Activated CD4-positive, alpha-beta T cell treated with anti-CD3 and anti-CD28 coated beads, Interleukin-2, amount 10 ng/mL, durations not matched to agents 7 days and 5 days (primary cell): Measurements from ENCODE around the gene PRRT2. TPM values are rescaled to one million over a fixed set of nuclear protein-coding genes. Genes with fewer than 3 reads are reported as not detected.

Experiments
- CTCF ChIA-PET: fragments of 350-600 bp; sonication (Branson Sonifier 250); formaldehyde crosslinking; loops from one replicate; lab custom pipeline; 2021; ENCODE audit warnings: antibody characterized with exemption; lab: Charles Lee
- POLR2A ChIA-PET: fragments of 350-600 bp; sonication (Branson Sonifier 250); formaldehyde crosslinking; loops from one replicate; lab custom pipeline; 2021; ENCODE audit warnings: antibody characterized with exemption; lab: Charles Lee
- DNase-seq: peaks from one replicate; pipeline ENCODE4 v3.0.0-alpha.2; 2020
- H3K27ac Mint-ChIP-seq: one replicate; pipeline ENCODE4 v1.8.0; 2021; ENCODE audit warnings: mild to moderate bottlenecking, moderate library complexity, mixed read lengths
- H3K27me3 Mint-ChIP-seq: one replicate; pipeline ENCODE4 v1.8.0; 2021; ENCODE audit warnings: mixed read lengths
- H3K36me3 Mint-ChIP-seq: one replicate; pipeline ENCODE4 v1.8.0; 2021; ENCODE audit warnings: low read depth, mixed read lengths
- H3K4me1 Mint-ChIP-seq: one replicate; pipeline ENCODE4 v1.8.0; 2021; ENCODE audit warnings: mixed read lengths
- H3K4me3 Mint-ChIP-seq: one replicate; pipeline ENCODE4 v1.8.0; 2021; ENCODE audit warnings: mild to moderate bottlenecking, moderate library complexity, mixed read lengths
- H3K9me3 Mint-ChIP-seq: one replicate; pipeline ENCODE4 v1.8.0; 2021; ENCODE audit warnings: mixed read lengths
- total RNA-seq, 2 experiments: library from RNA; stranded (reverse); gene quantifications; one replicate each; pipeline ENCODE4 v1.2.3, GENCODE V29; 2021

PRRT2 gene
- total RNA-seq, 2 experiments from 2014 or later: 0.98 to 1.3 TPM

DNA sequence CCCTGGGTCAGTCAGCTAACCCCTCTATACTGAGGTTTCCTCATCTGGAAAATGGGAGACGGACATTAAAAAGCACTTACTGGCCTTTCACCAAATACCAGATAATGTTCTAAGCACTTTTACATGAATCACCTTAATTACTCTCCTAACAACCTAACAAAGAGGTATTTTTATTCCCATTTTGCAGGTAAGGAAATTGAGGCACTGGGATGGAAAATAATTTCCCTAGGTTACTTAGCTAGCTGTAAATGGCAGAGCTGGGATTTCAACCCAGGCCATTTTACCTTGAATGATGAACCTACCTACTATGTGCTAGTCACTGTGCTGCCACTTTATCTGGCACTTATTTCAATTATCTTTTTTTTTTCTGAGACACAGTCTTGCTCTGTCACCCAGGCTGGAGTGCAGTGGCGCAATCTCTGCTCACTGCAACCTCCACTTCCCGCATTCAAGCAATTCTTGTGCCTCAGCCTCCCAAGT lies 17.7 kb upstream of the PRRT2 start:
- Mint-ChIP-seq H3K36me3 (peaks cover 69% of the 10 kb centered on the region), H3K27ac (no peak overlapping the region), H3K27me3 (no peaks in the 10 kb centered on the region), H3K4me1 (peaks cover 46% of the 10 kb centered on the region), H3K9me3 (no peaks in the 10 kb centered on the region), H3K4me3 (no peak overlapping the region)
- no peak for DNase-seq
- CTCF ChIA-PET: interaction anchor here (1.0 to 2.0 kb wide), 4 partner anchors 9 to 21 kb away, joined by 3 to 6 read pairs (median 4); partner anchors contain the start of gene PAGR1
- POLR2A ChIA-PET: interaction anchor here (1.7 kb wide), 1 partner anchor 10 kb away, joined by 7 read pairs; no protein-coding TSS in a partner anchor

DNA sequence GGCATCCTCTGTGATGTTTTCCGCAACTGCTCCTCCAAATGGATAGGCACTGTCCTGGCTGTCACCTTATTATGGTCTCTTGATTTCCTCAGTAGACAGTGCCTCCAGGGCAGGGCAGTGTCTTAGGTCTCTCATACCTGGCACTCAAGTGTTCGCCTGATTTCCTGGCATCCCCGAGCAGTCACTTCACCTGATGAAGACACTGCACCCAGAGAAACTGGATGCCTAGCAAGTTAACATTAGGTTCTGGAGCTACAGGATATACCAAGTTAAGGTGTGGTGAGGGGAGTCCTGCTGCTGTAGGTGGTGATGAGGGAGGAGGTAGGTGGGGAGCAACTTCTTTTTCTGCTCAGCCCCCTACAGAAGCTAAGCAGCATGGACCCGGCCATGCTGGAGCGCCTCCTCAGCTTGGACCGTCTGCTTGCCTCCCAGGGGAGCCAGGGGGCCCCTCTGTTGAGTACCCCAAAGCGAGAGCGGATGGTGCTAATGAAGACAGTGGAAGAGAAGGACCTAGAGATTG lies 9.5 kb upstream of the PRRT2 start:
- no peaks in the 10 kb centered on the region for H3K27me3 Mint-ChIP-seq
- H3K27ac Mint-ChIP-seq: peak overlapping the region; percentile 74
- no peak overlapping the region for H3K4me3 Mint-ChIP-seq
- H3K4me1 Mint-ChIP-seq: peaks cover 24% of the 10 kb centered on the region
- no peaks in the 10 kb centered on the region for H3K9me3 Mint-ChIP-seq
- CTCF ChIA-PET: interaction anchor here (0.6 to 4.4 kb wide), 5 partner anchors 9 to 216 kb away, joined by 3 to 25 read pairs (median 3); partner anchors contain the start of genes KIF22 and PAGR1
- peaks cover 64% of the 10 kb centered on the region for H3K36me3 Mint-ChIP-seq
- DNase-seq: no peak
- POLR2A ChIA-PET: no interaction called here

DNA sequence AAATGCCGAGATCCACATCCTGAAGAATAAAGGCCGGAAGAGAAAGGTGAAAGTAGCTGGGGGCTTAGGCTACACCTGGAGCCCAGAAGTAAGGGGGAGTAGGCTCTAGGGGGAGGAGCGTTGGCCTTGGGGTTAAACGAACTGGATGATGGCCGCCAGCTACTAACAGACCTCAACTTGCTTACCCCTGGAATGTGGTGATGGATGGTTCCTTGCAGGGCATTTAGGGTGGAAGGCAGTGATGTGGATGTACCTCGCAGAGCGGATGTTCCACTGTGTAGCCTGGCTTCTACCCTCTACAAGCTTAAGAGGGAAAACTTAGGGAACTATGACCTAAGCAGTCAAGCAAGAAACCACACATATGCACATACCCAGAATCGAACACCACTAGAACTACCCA lies 8.0 kb upstream of the PRRT2 start:
- Mint-ChIP-seq H3K4me3 (peak overlapping the region; percentile 89), H3K27ac (peak overlapping the region; percentile 99), H3K9me3 (no peaks in the 10 kb centered on the region), H3K27me3 (no peaks in the 10 kb centered on the region), H3K36me3 (peaks cover 65% of the 10 kb centered on the region), H3K4me1 (peaks cover 36% of the 10 kb centered on the region)
- DNase-seq: no peak
- ChIA-PET POLR2A (interaction anchor here (0.6 to 1.9 kb wide), 3 partner anchors 9 to 117 kb away, joined by 3 to 9 read pairs (median 7); partner anchors contain the start of gene KIF22), CTCF (interaction anchor here (0.7 to 2.6 kb wide), 13 partner anchors 9 to 115 kb away, joined by 3 to 25 read pairs (median 3); partner anchors contain the start of genes KIF22 and MVP)

DNA sequence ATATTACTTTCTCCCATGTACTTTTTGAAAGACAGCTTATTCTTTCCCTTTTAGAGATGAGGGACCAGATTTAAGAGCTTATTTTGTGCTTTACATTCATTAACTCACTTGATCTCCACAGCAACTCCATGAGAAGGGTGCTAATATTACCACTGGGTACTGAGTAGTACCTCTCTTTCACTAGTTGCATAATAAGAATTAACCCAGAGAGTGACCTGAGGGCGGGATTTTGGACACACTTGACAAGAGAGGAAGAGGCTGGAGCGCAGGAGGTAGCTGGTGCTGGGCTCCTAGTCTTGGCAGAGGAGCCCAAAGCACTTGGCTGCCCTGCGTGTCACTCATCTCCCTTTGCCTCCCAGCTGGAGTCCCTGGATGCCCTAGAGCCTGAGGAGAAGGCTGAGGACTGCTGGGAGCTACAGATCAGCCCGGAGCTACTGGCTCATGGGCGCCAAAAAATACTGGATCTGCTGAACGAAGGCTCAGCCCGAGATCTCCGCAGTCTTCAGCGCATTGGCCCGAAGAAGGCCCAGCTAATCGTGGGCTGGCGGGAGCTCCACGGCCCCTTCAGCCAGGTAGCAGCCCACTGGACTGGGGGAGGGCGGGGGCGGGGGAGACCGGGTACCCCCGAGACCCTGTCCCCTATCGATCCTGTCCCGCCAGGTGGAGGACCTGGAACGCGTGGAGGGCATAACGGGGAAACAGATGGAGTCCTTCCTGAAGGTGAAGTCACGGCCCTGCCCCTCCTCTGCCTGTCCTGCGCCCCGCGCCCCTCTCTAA lies 7.3 kb upstream of the PRRT2 start:
- Mint-ChIP-seq H3K27ac (peak overlapping the region; percentile 99), H3K4me3 (peak overlapping the region; percentile 89), H3K9me3 (no peaks in the 10 kb centered on the region), H3K4me1 (peaks cover 38% of the 10 kb centered on the region), H3K36me3 (peaks cover 62% of the 10 kb centered on the region), H3K27me3 (no peaks in the 10 kb centered on the region)
- ChIA-PET CTCF (interaction anchor here (0.8 to 2.6 kb wide), 10 partner anchors 9 to 45 kb away, joined by 3 to 25 read pairs (median 4); partner anchors contain the start of genes KIF22 and MVP), POLR2A (interaction anchor here (0.6 to 1.9 kb wide), 3 partner anchors 10 to 117 kb away, joined by 3 to 9 read pairs (median 7); partner anchors contain the start of gene KIF22)
- DNase-seq: no peak

DNA sequence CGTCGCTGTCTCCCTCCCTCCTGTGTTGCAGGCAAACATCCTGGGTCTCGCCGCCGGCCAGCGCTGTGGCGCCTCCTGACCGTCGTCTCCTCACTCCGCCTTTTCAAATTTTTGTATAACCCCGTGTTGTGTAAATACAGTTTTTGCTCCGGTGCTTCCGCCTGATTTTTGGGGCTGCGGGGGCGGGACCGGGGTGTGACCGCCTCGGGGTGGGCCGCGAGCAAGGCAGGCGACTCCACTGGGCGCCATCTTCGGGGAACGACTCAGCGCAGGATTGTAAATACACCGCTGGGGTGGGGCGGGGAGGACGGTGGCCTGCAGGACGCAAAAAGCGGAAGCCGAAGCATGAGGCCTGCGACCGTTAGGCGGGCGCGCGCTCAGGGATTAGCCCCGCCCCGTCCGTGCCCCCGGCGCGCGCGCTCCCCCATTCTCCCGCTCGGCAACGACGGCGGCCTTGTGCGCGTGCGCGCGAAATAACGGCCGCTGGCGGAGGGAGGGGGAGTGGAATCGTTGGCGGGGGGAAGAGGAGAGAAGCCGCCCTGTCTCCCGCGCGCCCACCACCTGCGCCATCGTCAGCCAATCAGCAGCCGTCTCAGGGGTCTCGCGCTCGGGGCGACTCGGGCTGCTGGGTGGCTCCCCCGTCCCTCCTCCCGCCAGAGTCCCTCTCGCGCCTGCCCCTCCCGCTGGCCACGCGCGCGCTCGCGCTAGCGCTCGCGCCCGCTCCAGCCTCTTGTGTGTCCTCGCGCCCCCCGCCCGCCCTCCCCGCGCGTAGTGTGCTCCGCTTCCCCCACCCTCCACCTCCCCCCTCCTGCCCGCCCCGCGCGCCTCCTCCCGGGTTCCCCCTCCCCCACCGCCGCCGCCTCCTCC lies 6.5 kb upstream of the PRRT2 start:
- ChIA-PET CTCF (interaction anchor here (1.5 to 3.6 kb wide), 4 partner anchors 10 to 43 kb away, joined by 5 to 27 read pairs (median 20); partner anchors contain the start of genes KIF22 and PAGR1), POLR2A (interaction anchor here (1.5 to 1.9 kb wide), 2 partner anchors 10 to 15 kb away, joined by 7 to 9 read pairs; partner anchors contain the start of gene KIF22)
- Mint-ChIP-seq H3K27me3 (no peaks in the 10 kb centered on the region), H3K36me3 (peaks cover 64% of the 10 kb centered on the region), H3K27ac (peak overlapping the region; percentile 99), H3K4me1 (peaks cover 46% of the 10 kb centered on the region), H3K9me3 (no peaks in the 10 kb centered on the region), H3K4me3 (peak overlapping the region; percentile 89)
- peak; percentile 98 for DNase-seq

DNA sequence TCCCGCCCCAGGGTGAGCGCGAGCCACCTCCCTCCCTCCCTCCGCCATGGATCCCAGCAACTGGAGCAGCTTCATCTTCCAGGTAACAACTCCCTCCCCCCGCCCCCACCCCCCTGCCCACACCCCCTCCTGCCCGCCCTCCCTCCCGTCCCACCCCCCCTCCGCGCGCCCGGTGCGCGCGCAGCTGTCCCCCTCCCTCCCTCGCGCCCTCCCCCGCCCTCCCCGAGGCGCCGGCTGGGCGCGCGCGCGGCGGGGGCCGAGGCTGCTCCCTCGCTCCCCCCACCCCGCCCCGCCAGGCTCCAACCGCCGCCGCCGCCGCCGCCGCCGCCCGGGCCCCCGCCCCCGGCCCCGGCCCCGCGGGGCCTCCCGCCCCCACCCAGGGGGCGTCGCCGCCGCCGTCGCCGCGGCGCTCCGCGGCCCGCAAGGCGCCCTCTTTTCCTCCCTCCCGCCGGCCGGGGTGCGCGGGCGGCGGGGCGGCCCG lies 5.9 kb upstream of the PRRT2 start, which contains the start of gene MAZ:
Gene MAZ, plus strand, starts transcription at position 431 of the 481 bp plus-strand sequence. CDS start 173 bp downstream, outside the sequence.
- peak within 1 kb of the TSS; percentile 97 for H3K4me3 Mint-ChIP-seq
- H3K4me1 Mint-ChIP-seq: peaks cover 53% of the 10 kb centered on the region
- H3K9me3 Mint-ChIP-seq: no peaks in the 10 kb centered on the region
- H3K27me3 Mint-ChIP-seq: no peaks in the 10 kb centered on the region
- POLR2A ChIA-PET: interaction anchor here (2.5 kb wide), 1 partner anchor 10 kb away, joined by 9 read pairs; the partner anchor contains the start of gene PAGR1
- peak within 1 kb of the TSS; percentile 99 for H3K27ac Mint-ChIP-seq
- no peak for DNase-seq
- CTCF ChIA-PET: interaction anchor here (2.2 to 4.3 kb wide), 4 partner anchors 10 to 199 kb away, joined by 6 to 39 read pairs (median 20); partner anchors contain the start of genes MVP and PAGR1
- peaks cover 66% of the 10 kb centered on the region for H3K36me3 Mint-ChIP-seq

DNA sequence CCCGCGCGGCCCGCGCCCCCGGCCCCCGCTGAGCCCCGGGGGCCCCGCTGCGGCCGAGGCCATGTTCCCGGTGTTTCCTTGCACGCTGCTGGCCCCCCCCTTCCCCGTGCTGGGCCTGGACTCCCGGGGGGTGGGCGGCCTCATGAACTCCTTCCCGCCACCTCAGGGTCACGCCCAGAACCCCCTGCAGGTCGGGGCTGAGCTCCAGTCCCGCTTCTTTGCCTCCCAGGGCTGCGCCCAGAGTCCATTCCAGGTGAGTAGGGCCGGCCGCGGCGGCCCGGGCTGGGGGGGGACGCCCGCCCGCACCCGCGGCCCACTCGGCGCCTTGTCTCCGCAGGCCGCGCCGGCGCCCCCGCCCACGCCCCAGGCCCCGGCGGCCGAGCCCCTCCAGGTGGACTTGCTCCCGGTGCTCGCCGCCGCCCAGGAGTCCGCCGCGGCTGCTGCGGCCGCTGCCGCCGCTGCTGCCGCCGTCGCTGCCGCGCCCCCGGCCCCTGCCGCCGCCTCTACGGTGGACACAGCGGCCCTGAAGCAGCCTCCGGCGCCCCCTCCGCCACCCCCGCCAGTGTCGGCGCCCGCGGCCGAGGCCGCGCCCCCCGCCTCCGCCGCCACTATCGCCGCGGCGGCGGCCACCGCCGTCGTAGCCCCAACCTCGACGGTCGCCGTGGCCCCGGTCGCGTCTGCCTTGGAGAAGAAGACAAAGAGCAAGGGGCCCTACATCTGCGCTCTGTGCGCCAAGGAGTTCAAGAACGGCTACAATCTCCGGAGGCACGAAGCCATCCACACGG lies 5.2 kb upstream of the PRRT2 start:
- H3K9me3 Mint-ChIP-seq: no peaks in the 10 kb centered on the region
- peaks cover 61% of the 10 kb centered on the region for H3K36me3 Mint-ChIP-seq
- POLR2A ChIA-PET: interaction anchor here (0.5 to 2.5 kb wide), 4 partner anchors 9 to 105 kb away, joined by 3 to 9 read pairs (median 6); partner anchors contain the start of genes KIF22 and PAGR1
- CTCF ChIA-PET: interaction anchor here (0.6 to 4.3 kb wide), 18 partner anchors 9 to 887 kb away, joined by 3 to 39 read pairs (median 4); partner anchors contain the start of genes KIF22, MVP, PAGR1 and TMEM219
- peaks cover 4% of the 10 kb centered on the region for H3K27me3 Mint-ChIP-seq
- peaks cover 58% of the 10 kb centered on the region for H3K4me1 Mint-ChIP-seq
- H3K4me3 Mint-ChIP-seq: peak overlapping the region; percentile 97
- peak overlapping the region; percentile 89 for H3K27ac Mint-ChIP-seq
- DNase-seq: peak; percentile 64

DNA sequence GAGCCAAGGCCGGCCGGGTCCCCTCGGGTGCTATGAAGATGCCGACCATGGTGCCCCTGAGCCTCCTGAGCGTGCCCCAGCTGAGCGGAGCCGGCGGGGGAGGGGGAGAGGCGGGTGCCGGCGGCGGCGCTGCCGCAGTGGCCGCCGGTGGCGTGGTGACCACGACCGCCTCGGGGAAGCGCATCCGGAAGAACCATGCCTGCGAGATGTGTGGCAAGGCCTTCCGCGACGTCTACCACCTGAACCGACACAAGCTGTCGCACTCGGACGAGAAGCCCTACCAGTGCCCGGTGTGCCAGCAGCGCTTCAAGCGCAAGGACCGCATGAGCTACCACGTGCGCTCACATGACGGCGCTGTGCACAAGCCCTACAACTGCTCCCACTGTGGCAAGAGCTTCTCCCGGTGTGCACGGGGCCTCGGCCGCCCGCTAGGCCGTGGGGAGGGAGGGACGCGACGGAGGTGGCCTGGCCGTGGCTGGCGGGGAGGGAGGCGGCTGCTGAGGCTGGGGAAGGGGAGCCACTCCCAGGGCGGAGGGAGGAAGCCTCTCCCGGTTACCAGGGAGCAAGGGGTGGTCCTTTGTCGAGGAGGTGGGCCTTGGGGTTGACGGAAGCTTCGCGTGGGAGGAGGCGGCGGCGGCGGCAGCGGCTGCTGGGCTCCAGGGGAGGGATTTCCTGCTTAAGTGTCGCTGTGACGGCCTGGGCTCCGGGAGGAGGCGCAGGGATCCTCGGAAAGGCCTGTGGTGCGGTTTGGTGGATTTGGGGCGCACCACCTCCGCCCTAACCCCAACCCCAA lies 4.4 kb upstream of the PRRT2 start:
- peaks cover 58% of the 10 kb centered on the region for H3K36me3 Mint-ChIP-seq

DNA sequence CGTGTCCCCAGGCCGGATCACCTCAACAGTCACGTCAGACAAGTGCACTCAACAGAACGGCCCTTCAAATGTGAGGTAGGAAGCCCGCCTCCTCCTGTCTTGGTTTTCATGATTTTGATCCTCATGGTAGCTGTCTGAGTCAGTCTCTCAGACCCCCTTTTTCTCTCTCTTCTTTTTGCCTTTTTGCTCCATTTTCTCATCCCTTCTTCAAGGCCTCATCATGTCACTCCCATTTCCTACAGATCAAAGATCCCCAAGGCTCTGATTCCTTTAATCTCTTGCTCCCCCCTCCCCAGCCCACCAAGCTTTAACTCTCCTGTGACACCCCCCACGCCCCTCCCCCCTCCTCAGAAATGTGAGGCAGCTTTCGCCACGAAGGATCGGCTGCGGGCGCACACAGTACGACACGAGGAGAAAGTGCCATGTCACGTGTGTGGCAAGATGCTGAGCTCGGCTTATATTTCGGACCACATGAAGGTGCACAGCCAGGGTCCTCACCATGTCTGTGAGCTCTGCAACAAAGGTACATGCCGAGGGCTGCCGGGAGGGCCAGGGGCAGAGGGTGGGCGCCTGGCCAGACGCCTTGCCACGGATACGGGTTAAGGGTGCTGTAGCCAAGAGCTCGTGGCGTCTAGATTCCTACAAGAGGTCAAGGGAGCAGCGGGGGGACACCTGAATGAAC lies 3.6 kb upstream of the PRRT2 start:
- peak; percentile 40 for DNase-seq
- ChIA-PET CTCF (interaction anchor here (0.5 to 4.3 kb wide), 23 partner anchors 8 to 911 kb away, joined by 3 to 39 read pairs (median 4); partner anchors contain the start of genes CDIPT, KIF22, MVP and PAGR1), POLR2A (interaction anchor here (0.6 to 2.5 kb wide), 6 partner anchors 8 to 1315 kb away, joined by 3 to 9 read pairs (median 3); partner anchors contain the start of genes KIF22, PAGR1 and TAOK2)
- Mint-ChIP-seq H3K4me3 (peak overlapping the region; percentile 97), H3K9me3 (no peaks in the 10 kb centered on the region), H3K36me3 (peaks cover 51% of the 10 kb centered on the region), H3K4me1 (peaks cover 67% of the 10 kb centered on the region), H3K27ac (peak overlapping the region; percentile 89), H3K27me3 (peaks cover 13% of the 10 kb centered on the region)

More for the DNA sequence above, 4.4 kb upstream of the PRRT2 start:
- CTCF ChIA-PET: interaction anchor here (0.5 to 4.3 kb wide), 25 partner anchors 9 to 910 kb away, joined by 3 to 39 read pairs (median 3); partner anchors contain the start of genes CDIPT, KIF22, MVP and PAGR1
- POLR2A ChIA-PET: interaction anchor here (0.5 to 2.5 kb wide), 9 partner anchors 9 to 1315 kb away, joined by 3 to 9 read pairs (median 3); partner anchors contain the start of genes KIF22, PAGR1 and TAOK2
- Mint-ChIP-seq H3K27ac (peak overlapping the region; percentile 89), H3K4me3 (peak overlapping the region; percentile 97), H3K9me3 (no peaks in the 10 kb centered on the region), H3K4me1 (peaks cover 66% of the 10 kb centered on the region), H3K27me3 (peaks cover 10% of the 10 kb centered on the region)
- DNase-seq: peak; percentile 88
